ENCODE data around the gene HPN. TPM values are rescaled to one million over a fixed set of nuclear protein-coding genes. Genes with fewer than 3 reads are reported as not detected.

Gene HPN
- total and polyA plus RNA-seq, 10 of the 15 experiments (the other 5 are each of a cell fraction or from before 2014, with no cell fraction given): 0.21 to 0.35 TPM; not detected in 8

DNA sequence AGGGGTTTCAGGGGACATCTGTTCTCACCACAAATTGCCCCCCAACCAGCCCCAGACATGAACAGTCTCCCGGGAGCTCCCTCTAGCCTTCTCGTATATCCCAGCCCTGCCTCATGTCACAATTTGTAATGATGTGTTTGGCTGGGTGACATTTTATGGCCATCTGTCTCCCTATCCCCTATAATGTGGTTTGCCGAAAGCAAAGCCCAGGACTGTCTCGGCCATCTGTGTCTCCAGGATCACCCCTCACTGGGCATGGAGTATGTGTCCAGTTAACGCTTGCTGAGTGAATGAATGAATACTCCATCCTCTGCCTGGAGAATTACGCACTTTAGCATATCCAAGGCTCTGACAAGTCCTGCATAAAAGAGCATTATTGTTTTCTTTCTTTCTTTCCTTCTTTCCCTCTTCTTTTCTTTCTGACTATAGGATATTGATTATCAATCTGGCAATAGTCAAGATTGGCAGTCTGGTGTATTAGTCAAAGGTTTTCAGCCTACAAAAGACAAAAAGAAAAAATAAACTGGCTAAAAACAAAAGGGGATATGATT lies 15.1 kb downstream of the HPN start:
- ATAC-seq: no peak
- no peak overlapping the region for H3K9ac ChIP-seq (ENCODE audit: control insufficient read depth, insufficient read depth, low read length)
- SMC1A ChIA-PET (ENCODE audit: uncharacterized antibody, unreplicated experiment): interaction anchor here (1.1 kb wide), 1 partner anchor 10 kb away, joined by 4 read pairs; no protein-coding TSS in a partner anchor
- DNase-seq (ENCODE audit: low read depth, low spot score): no peak
- intact Hi-C loops (cut with micrococcal nuclease; ENCODE audit: unreplicated experiment) (no loop called here), in situ Hi-C loops (cut with MboI) (no loop called here)
- H3K9me3 ChIP-seq (replicated peaks; ENCODE audit: control insufficient read depth, insufficient read depth, low read length): no peaks in the 10 kb centered on the region
- no peaks in the 10 kb centered on the region for H3K4me1 ChIP-seq (ENCODE audit: control insufficient read depth, insufficient read depth, low read length)
- H3K4me3 ChIP-seq: no peak overlapping the region
- no peaks in the 10 kb centered on the region; a peak in 1 of 4 replicates for H3K27me3 ChIP-seq (replicated peaks in 1 of 2; ENCODE audit: control insufficient read depth in 2 of 2, insufficient read depth in 2 of 2, low read length in 1 of 2)
- CTCF ChIA-PET: interaction anchor here (0.6 to 8.2 kb wide), 5 partner anchors 10 to 161 kb away, joined by 3 to 56 read pairs (median 11); no protein-coding TSS in a partner anchor
- no TSS peak for BruUV-seq (replicated peaks)
- RAD21 ChIA-PET (ENCODE audit: unreplicated experiment): no interaction called here
- POLR2A ChIA-PET: no interaction called here
- TF ChIP-seq CREM (IDR thresholded peaks at IDR 0.05; ENCODE audit: low read depth) (no peak), ZNF24 (IDR thresholded peaks at IDR 0.05) (no peak), MTA3 (IDR thresholded peaks at IDR 0.05; ENCODE audit: borderline replicate concordance, low read length) (no peak), MXI1 (IDR thresholded peaks at IDR 0.05; ENCODE audit: low read depth, low read length) (no peak), PAX5 (IDR thresholded peaks at IDR 0.05; ENCODE audit: borderline replicate concordance, low read depth, low read length) (no peak), ATF7 (IDR thresholded peaks at IDR 0.05; ENCODE audit: low read depth) (no peak), ZSCAN29 (IDR thresholded peaks at IDR 0.05) (no peak), E4F1 (IDR thresholded peaks at IDR 0.05; ENCODE audit: borderline replicate concordance, partially characterized antibody) (no peak), HSF1 (IDR thresholded peaks at IDR 0.05; ENCODE audit: low read depth, low read length) (no peak), CHD1 (IDR thresholded peaks at IDR 0.05; ENCODE audit: low read depth, low read length) (no peak)
- no peaks in the 10 kb centered on the region for H3K36me3 ChIP-seq (ENCODE audit: control insufficient read depth in 2 of 2, insufficient read depth in 2 of 2, low read length in 1 of 2)
- FAIRE-seq: no peak
- WGBS (ENCODE audit: insufficient coverage, insufficient replicate concordance, low lambda C conversion rate, missing lambda C conversion rate): 31% methylated on average over 6 of the region's 6 CpGs
- no peak overlapping the region for H3K27ac ChIP-seq (ENCODE audit: control insufficient read depth, insufficient read depth)
- H3K79me2 ChIP-seq (ENCODE audit: control insufficient read depth, insufficient read depth, low read length): no peaks in the 10 kb centered on the region
- no peak overlapping the region for H3K4me2 ChIP-seq (ENCODE audit: control insufficient read depth, insufficient read depth)
- no peaks in the 10 kb centered on the region for H4K20me1 ChIP-seq (ENCODE audit: control insufficient read depth, insufficient read depth)
- no peak overlapping the region for H2AFZ ChIP-seq (ENCODE audit: control insufficient read depth, low read depth, low read length)
